ENCODE data around the gene CELF2.

DNA sequence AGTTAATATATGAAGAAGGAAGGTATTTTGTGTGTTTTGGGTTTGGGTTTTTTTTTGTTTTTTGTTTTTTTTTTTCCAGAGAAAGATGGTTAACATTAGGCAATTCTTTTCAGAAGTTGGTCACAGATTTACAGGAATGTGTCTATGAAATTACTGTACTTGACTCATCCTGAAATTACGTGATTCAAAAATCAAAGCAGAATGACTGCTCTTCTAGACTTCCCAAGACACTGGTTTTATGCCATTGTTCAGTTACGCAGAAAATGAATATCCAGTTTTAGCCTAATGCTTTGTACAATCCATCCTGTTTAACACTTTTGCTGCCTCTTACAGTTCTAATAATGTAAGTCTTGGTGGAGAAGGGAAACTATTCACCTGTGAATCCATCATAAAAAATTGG is 39.7 kb upstream of the CELF2 start:
- TF ChIP-seq, protein P1, sequence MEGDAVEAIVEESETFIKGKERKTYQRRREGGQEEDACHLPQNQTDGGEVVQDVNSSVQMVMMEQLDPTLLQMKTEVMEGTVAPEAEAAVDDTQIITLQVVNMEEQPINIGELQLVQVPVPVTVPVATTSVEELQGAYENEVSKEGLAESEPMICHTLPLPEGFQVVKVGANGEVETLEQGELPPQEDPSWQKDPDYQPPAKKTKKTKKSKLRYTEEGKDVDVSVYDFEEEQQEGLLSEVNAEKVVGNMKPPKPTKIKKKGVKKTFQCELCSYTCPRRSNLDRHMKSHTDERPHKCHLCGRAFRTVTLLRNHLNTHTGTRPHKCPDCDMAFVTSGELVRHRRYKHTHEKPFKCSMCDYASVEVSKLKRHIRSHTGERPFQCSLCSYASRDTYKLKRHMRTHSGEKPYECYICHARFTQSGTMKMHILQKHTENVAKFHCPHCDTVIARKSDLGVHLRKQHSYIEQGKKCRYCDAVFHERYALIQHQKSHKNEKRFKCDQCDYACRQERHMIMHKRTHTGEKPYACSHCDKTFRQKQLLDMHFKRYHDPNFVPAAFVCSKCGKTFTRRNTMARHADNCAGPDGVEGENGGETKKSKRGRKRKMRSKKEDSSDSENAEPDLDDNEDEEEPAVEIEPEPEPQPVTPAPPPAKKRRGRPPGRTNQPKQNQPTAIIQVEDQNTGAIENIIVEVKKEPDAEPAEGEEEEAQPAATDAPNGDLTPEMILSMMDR (IDR thresholded peaks at IDR 0.05) = no peak
- no peak for TF ChIP-seq POLR2A (IDR thresholded peaks at IDR 0.05)
